NCI-H2171 (cell line): Measurements from ENCODE around the gene U2SURP.

Experiments used
- DNase-seq: peaks from one replicate; lab custom pipeline; 2025; lab: John Stamatoyannopoulos, UW

U2SURP gene

DNA sequence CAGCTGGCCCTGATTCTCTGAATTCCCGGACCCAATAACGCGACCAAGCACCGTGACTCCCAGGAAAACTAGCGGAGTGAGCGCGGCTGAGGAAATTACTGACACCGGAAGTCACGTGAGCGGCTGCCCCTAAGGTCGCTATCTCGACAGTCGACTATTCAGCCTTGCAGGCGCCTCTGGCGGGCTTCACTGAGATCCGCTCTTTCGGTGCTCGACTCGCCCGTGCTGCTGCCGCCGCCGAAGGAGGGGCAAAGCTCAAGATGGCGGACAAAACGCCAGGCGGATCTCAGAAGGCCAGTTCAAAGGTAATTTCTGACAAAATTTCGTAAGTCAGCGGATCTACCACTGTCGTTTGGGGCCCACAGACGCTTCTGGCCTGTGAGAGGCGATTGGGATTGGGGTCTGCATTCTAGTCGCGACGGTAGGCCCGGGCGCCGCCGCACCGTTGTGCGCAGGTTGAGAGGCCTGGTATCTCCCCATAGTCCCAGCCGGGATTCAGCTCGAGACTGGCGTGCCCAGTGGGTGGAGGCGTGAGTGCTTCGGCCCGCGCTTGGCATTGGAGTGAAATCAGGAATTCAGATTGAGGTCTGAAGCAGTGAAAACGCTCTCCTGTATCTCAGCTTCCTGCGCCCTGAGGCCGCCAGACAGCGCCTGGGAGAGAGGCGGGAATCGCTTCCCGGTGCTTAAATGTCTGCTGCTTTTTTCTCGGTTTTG lies at the start of gene U2SURP:
Gene U2SURP (plus strand): TSS at position 202 of the 714 bp plus-strand sequence. CDS start 59 bp downstream, at position 261.
- peak; percentile 98 for DNase-seq

DNA sequence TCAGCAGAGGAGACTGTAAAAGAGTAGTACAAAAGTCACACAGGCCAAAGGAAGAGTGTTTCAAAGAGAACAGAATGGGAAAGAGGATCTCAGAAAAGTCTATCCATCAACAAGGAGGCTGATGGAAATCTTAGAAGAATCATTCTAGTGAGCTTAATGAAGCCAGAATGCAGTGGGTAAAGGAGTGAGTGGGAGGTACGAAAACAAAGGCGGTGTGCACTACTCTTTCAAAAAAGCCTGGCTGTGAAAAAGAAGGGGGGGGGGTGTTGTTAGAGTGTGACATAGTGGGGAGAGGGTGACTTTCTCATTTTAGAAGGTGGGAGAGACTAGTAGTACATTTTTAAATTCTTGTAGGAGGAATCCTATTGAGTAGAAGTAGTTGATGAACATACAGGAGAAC lies 49.6 kb upstream of the U2SURP start:
- DNase-seq, result no peak

DNA sequence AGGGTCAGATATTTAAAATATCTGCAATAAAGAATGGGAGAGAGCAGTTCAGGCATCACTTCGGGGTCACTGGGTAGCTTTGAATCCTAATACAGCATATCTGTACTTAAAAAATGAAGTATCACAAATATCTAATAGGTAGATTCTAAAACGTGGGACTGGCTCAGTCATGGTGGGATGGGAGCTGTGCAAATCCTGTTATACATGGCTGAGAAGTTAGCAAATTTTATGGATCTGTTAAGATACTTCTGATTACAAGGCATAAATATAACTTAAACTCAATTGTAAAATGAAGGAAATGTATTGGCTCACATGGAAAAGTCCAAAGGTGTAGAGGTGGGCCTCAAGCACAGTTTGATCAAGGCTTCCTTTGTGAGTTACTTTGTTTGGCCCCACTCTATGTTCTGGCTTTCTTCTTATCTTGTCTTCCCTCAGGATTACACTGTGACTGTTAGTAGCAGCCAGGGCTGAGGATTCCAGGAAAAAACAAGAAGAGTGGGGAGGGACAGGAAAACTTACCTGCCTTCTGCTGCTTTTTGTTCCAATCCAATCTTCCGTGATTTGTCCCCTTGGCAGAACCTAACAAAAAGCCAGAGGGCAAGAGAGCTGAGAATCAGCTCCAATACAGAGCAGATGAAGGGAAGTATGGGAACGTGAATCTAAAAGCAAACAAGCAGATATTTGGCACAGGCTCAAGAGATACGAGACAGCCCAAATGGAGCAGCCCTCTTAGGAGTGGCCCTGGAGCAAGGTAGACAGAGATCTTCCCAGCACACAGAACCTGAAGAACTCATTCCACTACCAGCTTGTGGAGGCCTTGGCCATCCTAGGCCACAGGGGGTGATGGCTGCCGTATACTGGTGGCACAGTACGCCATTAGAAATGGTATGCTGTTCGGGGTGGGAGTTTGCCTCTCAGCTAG lies 48.8 kb upstream of the U2SURP start:
- no peak for DNase-seq

DNA sequence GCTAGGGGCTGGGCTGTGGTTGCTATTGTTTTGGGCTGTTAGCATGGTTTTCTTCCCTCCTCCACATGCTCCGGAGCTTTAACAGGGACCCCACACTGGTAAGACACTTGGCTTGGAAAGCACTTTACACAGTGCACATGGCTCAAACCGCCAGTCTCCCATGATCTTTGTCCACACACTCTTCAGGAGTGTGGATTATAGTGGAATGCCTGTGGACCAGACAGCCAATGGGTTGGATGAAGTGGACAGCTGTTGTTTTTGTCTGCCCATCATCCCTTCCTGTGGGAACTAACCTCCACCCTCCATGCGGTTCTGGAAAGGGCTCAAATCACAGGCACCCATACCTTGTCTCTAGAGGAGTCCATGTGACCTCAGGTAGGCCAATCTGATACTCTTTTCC lies 47.9 kb upstream of the U2SURP start:
- DNase-seq, result no peak

DNA sequence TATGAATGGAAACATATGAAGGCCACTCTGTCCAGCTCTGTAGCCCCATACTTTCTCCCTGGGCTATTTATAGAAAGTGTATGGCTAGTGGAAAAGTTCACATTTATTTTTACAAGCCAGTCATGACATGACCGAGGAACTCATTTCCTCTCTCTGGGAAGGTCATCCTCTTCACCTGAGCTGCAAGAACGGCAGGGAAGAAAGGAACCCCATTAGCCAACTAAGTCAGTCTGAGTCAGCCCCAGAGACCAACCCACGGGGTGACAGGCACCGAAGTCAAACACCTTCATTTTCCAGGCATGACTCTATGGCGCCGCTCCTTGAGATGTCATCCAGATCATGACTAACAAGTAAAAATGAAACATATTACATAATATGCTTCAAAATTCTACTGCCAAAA lies 42.7 kb upstream of the U2SURP start:
- DNase-seq, result no peak

DNA sequence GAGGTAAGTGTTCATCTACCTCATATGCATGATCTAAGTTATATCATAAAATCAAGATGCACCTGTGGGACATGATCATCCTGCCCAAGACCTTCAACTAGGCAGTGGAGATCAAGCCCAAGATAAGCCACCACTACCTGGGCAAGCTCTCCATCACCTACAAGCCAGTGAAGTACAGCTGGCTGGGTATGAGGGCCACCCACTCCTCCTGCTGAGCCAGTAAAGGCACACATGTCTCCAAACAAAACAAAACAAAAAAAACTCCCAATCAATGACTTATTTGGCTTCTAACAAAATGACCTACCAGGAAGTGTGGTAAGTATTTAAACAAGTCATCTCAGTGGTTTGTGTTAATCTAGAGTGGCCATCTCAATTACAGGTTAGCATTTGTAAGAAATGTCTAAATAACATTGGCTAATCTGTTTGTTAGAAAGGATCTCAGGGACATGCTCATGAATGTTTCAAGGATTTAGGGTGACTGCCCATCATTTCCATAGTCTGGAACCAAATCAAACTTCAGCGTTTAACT lies 41.0 kb upstream of the U2SURP start:
- no peak for DNase-seq

DNA sequence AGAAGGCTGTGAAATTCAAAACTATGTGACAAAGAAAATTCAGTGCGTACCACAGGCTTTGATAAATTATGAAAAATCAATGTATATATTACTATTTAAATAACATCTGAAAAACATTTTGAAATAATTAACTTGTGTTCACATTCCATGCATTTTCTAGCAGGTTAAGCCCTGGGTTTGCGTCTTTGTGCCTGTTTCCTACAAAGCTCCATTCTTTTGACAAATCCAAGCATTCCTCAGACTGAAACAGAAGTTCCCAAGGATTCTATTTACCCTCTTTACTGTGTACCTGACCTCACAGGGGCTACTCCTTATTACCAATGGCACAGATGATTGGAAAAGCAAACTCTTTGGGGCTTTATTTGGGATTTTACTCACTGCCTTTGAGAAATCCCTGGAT lies 39.8 kb upstream of the U2SURP start:
- DNase-seq, result no peak

DNA sequence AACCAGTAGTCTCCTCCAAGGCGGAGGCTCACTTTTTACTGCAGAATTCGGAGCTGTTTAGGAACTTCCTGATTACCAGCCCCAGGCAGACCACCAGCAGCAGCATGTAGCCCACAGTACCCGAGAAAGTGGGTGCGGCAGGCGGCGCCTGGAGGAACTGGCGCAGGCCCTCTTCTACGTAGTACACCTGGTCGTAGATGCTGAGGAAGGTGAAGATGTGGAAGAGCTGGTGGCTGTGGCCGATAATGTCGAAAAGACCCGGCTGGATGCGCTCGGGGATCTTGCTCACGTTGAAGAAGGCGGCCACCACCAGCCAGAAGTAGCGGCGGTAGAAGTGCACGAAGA lies 39.2 kb upstream of the U2SURP start:
- DNase-seq, result no peak

DNA sequence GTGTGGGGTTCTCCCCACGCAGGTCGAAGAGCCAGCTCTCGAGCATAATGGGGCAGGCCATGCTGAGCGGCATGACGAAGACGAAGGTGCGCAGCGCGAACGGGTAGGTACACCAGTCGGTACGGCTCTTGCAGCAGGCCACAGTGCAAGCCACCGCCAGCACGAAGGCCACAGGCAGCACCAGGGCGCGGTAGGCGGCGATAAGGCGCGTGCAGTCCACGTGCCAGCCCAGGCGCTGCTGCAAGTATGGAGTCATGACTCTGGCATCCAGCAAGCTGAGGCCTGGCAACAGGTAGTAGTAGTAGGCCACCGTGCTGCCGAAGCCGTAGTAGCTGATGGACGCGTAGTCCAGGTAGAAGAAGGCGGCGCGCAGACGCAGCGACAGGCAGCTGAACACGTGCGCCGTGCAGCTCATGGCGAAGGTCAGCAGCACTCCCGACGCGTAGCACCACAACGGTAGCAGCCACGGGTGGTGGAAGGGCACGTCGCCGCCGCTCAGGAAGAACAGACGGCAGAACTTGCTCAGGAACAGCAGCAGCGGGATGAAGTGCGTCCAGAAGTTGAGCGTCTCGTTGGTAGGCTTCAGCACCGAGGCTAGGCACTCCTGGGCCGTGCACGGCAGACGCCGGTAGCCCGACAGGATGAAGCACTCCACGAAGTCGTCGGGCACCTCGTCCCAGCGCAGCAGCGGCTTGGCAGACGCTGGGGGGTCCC lies 38.7 kb upstream of the U2SURP start:
- DNase-seq, result no peak

DNA sequence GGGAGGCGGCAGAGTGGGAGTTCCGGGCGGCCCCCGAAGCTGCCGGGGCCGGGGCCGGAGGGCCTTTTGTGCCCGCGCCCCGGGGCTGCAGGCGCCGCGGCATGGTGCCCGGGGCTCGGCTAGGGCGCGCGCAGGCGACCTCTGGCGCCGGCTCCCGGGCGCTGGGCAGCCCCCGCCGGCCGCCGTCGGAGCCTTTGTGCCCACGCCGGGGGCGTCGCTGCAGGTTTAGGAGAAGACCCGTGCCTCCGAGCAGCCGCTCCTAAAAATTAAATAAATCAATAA lies 38.2 kb upstream of the U2SURP start:
- DNase-seq, result peak; percentile 36

DNA sequence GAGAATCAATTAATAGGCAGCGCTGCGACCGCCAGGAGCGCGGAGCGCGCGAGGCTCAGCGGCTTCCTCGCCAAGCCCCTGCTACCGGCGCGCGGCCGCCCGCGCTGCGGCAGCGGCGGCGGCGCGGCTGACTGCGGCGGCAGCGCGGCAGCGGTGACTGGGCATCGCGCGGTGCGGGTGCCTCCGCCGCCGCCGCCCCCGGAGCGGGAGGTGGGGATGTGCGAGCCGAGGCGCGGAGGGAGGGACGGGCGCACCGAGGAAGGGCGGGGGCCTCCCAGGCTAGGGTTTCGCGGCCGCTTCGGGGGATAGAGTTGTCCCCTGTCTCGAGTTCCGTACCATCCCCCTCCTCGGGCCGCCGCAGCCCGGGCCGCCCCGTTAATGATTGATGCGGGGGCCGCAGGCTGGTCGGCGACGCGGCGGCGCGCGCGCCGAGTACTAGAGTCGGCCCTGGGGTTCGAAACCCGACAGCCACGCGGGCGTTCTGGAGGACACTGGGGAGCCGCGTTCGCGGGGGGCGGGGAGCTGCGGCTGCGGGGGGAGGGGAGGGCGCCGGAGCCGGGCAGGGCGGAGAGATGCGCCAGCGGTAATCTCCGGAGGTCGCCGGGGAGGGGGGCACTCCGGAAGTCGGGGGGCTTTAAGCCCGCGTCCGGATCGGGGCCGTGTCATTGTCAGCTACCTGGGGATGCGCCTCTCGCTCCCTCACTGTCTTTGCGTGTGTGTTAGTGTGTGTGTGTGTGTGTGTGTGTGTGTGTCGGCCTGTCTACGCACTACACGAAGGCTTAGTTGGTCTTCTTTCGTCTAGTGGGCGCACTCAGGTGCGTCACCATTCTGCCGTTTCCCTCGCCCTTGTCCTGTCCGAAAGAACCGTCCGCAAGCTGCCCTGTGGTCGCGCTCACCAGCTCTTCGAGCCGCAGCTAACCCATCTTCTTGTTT lies 37.6 kb upstream of the U2SURP start, which contains the start of gene PAQR9:
Gene PAQR9 (minus strand): TSS at position 159 of the 933 bp plus-strand sequence. CDS start 338 bp downstream, outside the sequence.
- DNase-seq, result peak; percentile 46

DNA sequence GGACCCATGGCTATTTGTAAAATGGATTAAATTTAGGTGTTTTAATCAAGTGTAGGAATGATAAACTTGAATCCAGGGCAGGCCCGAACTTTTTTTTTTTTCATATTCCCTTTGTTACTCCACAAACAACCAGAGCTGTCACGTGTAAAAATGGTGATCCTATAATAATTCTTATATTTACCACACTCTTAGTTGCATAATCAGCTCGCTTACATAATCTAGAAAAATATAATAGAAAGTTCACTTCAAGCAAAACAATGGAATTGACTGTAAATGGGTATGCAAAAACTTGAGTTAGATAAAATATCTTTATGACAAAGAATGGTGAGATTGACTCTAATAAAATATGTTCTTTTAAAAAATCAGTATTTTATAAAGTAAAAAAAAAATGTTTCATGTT lies 35.8 kb upstream of the U2SURP start:
- no peak for DNase-seq

DNA sequence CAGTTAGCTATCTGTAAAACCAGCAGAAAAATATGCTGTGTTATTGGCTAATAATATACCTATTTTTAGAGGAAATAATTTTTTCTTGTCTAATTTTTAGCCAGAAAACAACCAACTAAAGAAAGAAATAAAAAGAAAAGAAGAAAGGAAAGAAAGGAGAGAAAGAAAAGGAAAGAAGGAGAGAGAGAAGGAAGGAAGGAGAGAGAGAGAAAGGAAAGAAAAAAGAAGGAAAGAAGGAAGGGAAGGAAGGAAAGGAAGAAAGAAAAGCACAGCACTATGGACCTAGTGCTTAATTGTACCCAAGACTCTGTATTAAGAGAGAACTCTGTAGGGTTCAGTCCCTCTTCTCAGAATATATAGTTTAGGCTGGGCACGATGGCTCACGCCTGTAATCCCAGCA lies 34.6 kb upstream of the U2SURP start:
- no peak for DNase-seq

DNA sequence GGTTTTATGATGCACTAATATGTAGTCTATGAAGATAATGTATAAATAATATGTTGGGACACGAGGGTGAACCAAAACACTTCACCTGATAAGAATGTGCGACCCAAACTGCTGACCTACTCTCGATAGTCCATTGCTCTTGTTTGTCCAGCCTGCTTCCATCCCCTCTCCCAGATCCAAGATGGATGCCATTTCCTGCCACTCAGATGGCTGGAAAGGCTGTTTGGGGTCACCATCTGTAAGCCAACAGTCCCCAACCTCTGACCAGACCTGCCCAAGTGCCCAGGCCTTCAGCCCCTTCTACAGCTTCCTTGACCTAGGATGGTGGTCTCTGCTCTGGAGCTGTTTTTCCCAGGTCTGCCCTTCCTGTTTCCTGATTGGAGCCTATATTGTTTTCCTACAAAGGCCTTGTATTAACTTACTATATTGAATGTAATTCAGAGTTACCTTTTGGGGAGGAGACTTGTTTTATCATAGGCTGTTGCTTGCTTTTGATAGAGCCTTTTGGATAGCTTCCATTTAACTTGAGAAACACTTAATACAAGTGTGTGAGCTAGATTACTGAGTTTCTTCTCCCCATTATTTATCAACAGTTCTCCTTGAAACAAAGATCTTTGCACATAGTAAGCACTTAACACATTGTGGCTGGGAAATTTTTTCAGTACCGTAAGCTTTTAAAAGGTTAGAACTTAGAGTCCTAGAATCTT lies 32.9 kb upstream of the U2SURP start:
- DNase-seq, result no peak

DNA sequence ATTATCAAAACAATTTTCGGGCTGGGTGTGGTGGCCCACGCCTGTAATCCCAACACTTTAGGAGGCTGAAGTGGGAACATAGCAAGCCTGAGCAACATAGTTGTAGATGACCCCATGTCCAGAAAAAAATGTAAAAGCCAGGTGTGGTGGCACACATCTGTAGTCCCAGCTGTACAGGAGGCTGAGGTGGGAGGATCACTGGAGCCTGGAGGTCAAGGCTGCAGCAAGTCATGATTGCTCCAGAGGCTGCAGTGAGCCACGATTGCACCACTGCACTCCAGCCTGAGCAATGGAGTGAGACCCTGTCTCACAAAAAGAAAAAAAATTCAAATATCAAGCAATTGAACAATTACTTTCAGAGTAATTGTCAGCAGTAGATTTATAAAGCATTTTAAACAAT lies 29.9 kb upstream of the U2SURP start:
- DNase-seq, result no peak

DNA sequence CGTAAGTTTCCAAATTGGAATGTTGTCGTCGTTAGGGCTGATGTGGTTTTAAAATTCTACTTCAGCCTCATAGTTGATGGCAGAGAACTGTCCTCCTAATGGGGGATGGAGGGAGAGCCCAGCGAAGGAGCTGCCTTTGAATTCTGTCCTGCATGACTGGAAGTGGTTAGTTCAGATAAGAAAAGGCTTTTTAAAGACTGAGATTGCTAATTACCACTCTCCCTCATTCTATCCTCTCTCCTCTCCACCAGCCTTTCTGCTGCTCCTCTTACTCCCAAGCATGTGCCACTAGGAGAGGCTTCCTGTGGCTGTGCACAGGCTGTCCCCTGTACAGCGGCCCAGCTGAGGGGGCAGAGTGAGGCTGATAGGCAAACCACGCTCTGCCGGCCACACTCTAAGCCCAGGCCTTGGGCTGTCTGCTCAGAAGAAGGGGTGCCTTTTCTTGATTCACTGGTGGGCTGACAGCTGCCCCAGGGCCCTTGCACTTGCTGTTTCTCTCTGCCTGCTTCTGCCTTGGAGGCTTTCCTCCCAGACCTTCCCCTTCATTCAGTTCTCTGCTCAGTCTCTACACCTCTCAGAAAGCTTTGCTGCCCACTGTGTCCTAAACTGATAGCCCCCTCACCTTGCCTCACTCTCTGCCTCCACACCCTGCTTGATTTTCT lies 29.1 kb upstream of the U2SURP start:
- DNase-seq, result no peak

DNA sequence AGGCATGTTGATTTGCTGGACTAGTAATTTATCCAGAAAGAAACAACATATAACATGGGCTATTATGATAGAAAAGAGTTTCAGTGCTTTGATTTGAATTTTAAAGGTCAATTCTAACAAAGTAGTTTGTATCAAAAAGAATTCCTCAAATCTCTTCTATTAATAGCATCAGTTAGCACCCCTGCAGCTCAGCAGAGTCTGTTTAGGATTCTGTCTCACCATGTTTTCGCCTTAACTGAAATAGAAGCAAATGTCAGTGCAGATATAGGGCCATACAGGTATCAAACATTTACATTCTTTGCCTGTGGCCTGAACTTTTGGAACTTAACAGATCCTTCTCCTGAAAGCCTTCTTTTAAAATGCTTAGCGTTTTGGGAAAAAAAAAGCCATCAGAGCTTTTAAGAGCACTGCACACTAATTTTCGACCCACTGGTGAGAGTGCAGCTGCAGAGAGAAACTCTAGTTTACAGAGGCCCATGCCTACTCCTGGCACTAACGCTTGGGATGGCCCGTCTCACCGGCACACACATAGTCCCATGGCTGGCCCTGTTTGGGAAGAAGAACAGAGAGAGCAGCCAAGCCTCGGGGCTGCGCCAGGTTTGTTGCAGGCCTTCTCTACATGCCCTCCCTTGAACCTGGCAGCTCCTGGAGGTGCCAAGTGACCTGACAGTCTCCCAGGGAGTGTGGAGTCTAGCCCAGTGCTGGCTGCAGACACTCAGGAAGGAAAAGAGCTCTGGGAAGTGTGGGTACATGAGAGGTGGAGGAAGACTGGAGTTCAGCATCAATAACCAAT lies 28.0 kb upstream of the U2SURP start:
- no peak for DNase-seq

DNA sequence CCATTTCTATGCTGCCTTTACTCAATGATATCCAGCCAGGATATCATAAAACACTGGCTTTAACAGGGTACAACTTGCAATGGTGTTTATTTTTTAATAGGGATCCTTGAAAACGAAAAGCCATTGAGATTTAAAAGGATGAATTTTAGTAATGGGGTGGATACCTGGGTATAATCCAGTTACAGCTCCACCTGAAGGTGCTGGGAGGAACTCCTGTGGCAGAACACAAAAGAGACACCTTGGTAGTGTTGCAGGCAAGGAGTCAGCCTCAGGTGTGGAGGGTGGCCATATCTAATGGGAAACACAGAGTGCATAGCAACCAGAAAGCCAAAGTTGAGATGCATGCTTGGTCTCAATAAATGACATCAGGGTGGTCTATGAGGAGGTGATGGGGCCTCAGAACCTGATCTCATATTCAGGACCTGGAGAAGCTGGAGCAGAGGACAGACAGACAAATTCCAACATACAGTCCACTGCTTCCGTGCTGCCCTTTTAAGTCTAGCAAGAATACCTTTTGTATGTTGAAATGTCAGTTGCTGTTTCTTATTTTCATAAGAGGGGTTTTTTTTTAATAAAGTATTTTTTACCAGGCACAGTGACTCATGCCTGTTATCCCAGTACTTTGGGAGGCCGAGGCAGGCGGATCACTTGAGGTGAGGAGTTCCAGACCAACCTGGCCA lies 25.9 kb upstream of the U2SURP start:
- DNase-seq, result no peak
